GM12878 (cell line): Measurements from ENCODE around the gene WBP1L.

Experiments
- ATF3 ChIP-seq: IDR thresholded peaks from 2 replicates; pipeline ENCODE4 v1.6.1; 2011; ENCODE audit warnings: low read depth, mild to moderate bottlenecking, low read length, moderate library complexity, borderline replicate concordance; ENCODE audit errors: extremely low read depth
- DPF2 ChIP-seq: fragments of 450-650 bp; IDR thresholded peaks from 2 replicates; pipeline ENCODE4 v1.6.1; 2017; ENCODE audit warnings: mild to moderate bottlenecking
- ESRRA ChIP-seq: IDR thresholded peaks from 2 replicates; pipeline ENCODE4 v1.6.1; 2012; ENCODE audit warnings: mild to moderate bottlenecking, low read length, improper control_type of control experiment
- ETV6 ChIP-seq, 2 experiments: fragments of 450-650 bp in 1 of 2; IDR thresholded peaks in 1 of 2; conservative IDR thresholded peaks in 1 of 2; 2 replicates each; pipeline ENCODE4 v1.6.1; 2014; ENCODE audit warnings: antibody characterized with exemption in 1 of 2, borderline replicate concordance in 1 of 2, low read depth in 1 of 2, mild to moderate bottlenecking in 1 of 2, moderate library complexity in 1 of 2
- JUND ChIP-seq: IDR thresholded peaks from 2 replicates; pipeline ENCODE4 v1.6.1; 2012; ENCODE audit warnings: low read depth, mild to moderate bottlenecking, low read length, improper control_type of control experiment, moderate library complexity
- PKNOX1 ChIP-seq: fragments of 450-650 bp; IDR thresholded peaks from 2 replicates; pipeline ENCODE4 v1.6.1; 2016; ENCODE audit warnings: mild to moderate bottlenecking
- POLR2A ChIP-seq: IDR thresholded peaks from 2 replicates; pipeline ENCODE4 v1.6.1; 2011; ENCODE audit warnings: low read depth, mild to moderate bottlenecking, low read length
- SIN3A ChIP-seq: IDR thresholded peaks from 2 replicates; pipeline ENCODE4 v1.6.1; 2012; ENCODE audit warnings: low read depth, low read length, improper control_type of control experiment
- SUZ12 ChIP-seq: fragments of 200-600 bp; sonication (generic); IDR thresholded peaks from one replicate; pipeline ENCODE4 v1.6.1; 2018; ENCODE audit warnings: antibody characterized with exemption, mild to moderate bottlenecking; ENCODE audit not compliant: unreplicated experiment
- ZNF687 ChIP-seq: fragments of 450-650 bp; IDR thresholded peaks from 2 replicates; pipeline ENCODE4 v1.6.1; 2017; ENCODE audit warnings: mild to moderate bottlenecking, moderate library complexity
- TF ChIP-seq, protein P1 (sequence below), 3 experiments: IDR thresholded peaks in 2 of 3; conservative IDR thresholded peaks in 1 of 3; 2 replicates each; pipeline ENCODE4 v1.5.1; 2011; ENCODE audit warnings: low read depth in 3 of 3, low read length in 3 of 3, mild to moderate bottlenecking in 3 of 3, control low read depth in 2 of 3, moderate library complexity in 2 of 3, inconsistent platforms in 1 of 3, mixed read lengths in 1 of 3; ENCODE audit not compliant: control insufficient read depth in 2 of 3, insufficient read depth in 1 of 3; ENCODE audit errors: extremely low read depth in 1 of 3

GRCh38 chr10:102705531-102705930, 38.2 kb upstream of the WBP1L start:
- TF ChIP-seq, protein P1, sequence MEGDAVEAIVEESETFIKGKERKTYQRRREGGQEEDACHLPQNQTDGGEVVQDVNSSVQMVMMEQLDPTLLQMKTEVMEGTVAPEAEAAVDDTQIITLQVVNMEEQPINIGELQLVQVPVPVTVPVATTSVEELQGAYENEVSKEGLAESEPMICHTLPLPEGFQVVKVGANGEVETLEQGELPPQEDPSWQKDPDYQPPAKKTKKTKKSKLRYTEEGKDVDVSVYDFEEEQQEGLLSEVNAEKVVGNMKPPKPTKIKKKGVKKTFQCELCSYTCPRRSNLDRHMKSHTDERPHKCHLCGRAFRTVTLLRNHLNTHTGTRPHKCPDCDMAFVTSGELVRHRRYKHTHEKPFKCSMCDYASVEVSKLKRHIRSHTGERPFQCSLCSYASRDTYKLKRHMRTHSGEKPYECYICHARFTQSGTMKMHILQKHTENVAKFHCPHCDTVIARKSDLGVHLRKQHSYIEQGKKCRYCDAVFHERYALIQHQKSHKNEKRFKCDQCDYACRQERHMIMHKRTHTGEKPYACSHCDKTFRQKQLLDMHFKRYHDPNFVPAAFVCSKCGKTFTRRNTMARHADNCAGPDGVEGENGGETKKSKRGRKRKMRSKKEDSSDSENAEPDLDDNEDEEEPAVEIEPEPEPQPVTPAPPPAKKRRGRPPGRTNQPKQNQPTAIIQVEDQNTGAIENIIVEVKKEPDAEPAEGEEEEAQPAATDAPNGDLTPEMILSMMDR (IDR thresholded peaks at IDR 0.05 in 2 of 3, conservative IDR thresholded peaks at IDR 0.05 in 1 of 3; ENCODE audit: control insufficient read depth in 2 of 3, extremely low read depth in 1 of 3, insufficient read depth in 1 of 3, low read depth in 3 of 3, low read length in 3 of 3), result no peak
- TF ChIP-seq ATF3 (no peak), ZNF687 (no peak), DPF2 (no peak), SIN3A (no peak), ETV6 (conservative IDR thresholded peaks at IDR 0.05 in 1 of 2, IDR thresholded peaks at IDR 0.05 in 1 of 2; ENCODE audit: borderline replicate concordance in 1 of 2, low read depth in 1 of 2) (no peak), POLR2A (no peak), PKNOX1 (no peak), SUZ12 (no peak), ESRRA (no peak), JUND (no peak)
